ENCODE measurements around the gene RRP9.

Gene RRP9

GRCh38 chr3:51970606-51971300, 29.0 kb upstream of the RRP9 start:
- no peak for DNase-seq (ENCODE audit: low read depth)

DNA sequence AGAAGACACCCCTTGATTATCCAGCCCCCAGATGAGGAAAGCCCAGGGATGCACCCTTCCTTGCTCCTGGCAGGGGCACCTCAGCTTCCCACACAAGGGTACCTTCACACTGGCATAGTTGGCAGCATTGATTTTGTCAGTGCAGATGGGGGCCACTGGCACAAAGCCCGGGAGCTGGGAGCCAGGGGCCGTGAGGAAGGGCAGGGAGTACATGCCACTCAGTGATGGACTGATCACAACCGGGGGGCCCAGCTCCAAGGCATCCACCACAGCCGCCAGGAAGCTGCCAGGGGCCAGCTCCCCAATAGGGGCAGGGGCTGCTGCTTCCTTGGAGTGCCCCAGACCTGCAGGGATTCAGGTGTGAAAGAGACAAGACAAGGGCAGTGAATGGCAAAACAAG, 28.1 kb upstream of the RRP9 start:
- no peak for DNase-seq (ENCODE audit: low read depth)

DNA sequence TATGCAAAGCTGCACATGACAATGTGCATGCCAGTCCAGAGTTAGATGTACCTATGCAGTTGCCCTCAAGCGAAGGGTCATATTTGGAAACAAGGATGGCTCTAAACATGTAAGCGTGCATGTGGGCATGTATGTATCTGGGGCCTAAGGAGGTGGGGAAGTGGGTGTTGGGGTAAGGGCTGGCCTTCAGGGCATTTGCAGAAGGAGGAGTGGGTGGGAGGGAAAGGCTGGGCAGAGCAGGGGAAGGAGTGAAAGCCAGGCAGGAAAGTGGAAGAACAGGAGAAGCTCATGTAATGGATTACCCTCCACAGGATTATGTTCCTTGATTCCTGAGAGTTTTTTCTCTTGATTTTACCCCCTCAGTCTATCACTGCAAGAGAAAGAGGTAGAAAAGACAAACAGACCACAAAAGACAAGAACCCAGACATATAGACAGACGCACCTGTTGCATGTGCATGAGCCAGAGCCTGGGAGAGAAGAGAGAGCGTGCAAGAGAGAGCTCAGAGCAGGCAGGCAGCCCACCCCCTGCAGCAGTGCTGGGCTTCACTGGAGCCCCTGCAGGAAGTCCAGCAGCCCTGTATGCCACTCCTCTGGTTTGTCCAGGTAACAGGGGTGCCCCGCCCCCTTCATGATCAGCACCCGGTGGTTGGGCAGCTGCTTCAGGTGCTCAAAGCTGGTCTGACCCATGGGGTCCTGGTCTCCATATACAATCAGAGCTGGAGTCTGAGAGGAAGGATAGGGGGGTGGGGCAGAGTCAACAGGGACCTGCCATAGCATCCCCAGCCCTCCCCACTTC, 27.4 kb upstream of the RRP9 start:
- DNase-seq (ENCODE audit: low read depth): no peak

- DNase-seq (ENCODE audit: low read depth): no peak
These were observed 26.6 kb upstream of the RRP9 start for GRCh38 chr3:51968170-51968775.

DNA sequence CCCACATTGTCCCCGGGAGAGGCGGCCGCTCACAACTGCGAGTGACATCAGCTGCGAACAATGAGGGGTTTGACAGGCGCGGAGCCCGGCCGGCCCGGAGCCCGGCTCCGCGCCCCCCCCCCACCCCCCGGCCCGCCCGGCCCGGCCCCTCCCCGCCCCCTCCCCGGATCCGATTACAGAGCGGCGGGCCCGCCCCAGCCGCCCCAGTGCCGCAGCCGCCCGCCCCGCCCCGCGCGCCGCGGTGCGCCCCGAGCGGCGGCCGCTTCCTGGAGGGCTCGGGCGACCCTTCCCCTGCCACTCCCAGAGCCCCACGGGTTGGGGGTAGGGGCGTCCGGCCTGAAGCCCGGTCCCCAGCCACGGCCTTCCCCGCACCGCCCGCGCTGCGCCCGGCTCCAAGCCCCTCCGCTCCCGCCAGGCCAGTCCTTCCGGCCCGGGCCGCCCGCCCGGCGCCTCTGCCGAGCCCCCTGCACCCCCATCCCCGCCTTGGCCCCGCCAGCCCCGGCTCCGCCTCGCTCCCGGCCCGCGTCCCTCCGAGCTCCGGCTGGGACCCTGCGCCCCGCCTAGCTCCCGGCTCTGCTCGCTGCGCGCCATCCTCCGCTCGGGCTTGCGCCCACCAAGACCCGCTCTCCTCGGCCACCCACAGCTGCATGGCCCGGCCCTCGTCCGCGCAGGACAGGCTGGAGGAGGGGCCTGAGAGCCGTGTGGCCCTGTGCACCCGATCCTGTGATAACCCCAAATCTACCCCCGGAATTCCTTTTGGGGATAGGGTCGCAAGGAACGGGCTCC, 25.9 kb upstream of the RRP9 start, which contains the start of gene PCBP4:
PCBP4 (minus strand) TSS at position 71 of the 786 bp plus-strand sequence. CDS start 6,214 bp downstream, outside the sequence.
- no peak for DNase-seq (ENCODE audit: low read depth)

- DNase-seq (ENCODE audit: low read depth): no peak
These were observed 25.2 kb upstream of the RRP9 start for GRCh38 chr3:51966922-51967383.

DNA sequence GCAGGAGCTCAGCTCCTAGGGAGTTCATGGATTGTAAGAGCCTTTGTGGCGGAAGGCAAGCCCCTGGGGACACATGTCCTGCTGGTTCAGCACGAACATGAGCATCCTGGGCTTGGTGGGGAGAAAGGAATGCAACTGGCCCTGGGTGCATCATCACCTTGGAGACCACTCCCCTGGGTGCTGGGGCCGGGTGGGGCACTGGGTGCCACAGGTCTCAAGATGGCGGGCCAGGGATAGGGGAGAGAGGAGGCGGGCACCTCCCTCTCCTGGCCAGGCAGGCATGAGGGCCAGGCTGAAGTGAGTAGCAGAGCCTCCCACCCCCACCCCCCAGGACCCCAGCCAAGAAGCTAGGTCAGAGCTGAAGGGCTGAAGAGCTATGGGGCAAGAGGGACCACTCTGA, 24.8 kb upstream of the RRP9 start:
- DNase-seq (ENCODE audit: low read depth): no peak

GRCh38 chr3:51966016-51966415, 24.3 kb upstream of the RRP9 start:
- DNase-seq (ENCODE audit: low read depth): no peak

DNA sequence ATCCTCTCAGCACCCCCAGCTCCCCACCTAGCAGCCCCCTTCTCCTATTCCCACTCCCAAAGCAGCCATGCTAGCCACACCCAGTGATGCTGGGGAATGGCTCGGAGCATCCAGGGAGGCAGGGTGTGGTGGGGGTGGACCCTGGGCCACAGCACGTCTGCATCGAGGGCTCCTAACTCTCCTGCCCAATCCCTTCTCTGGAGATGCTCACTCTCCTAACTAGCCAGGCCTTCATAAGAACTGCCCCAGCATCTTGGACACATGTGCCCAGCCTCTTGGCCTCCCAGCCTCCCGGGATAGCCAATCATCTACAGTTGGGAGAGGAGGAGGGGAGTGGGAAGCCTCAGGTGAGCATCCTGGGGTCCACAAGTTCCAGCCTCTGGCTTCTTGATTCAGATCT, 22.8 kb upstream of the RRP9 start:
- no peak for DNase-seq (ENCODE audit: low read depth)

DNA sequence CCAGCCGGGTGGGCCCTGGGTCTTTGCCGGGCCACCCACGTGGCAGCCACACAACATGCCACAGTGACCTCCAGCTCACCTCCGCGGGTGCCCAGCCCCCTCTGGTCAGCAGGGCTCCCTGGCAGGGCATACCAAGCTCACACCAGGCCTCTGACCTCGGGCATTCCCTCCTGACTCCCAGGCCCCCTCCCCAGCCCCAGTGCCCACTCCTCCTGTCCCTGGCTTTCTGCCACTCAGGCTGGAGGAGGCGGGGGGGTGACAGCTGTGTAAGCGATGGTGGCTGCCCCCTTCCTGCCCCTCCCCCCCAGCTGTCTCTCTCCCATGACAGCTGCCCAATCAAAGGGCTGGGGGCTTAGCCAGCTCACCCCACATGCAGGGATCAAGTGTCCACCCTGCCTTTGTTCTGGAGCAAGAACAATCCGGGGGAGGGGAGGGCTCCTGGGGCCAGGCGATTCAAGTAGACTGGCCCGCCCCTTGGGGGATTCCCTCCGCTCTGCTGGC, 22.3 kb upstream of the RRP9 start:
- no peak for DNase-seq (ENCODE audit: low read depth)

DNA sequence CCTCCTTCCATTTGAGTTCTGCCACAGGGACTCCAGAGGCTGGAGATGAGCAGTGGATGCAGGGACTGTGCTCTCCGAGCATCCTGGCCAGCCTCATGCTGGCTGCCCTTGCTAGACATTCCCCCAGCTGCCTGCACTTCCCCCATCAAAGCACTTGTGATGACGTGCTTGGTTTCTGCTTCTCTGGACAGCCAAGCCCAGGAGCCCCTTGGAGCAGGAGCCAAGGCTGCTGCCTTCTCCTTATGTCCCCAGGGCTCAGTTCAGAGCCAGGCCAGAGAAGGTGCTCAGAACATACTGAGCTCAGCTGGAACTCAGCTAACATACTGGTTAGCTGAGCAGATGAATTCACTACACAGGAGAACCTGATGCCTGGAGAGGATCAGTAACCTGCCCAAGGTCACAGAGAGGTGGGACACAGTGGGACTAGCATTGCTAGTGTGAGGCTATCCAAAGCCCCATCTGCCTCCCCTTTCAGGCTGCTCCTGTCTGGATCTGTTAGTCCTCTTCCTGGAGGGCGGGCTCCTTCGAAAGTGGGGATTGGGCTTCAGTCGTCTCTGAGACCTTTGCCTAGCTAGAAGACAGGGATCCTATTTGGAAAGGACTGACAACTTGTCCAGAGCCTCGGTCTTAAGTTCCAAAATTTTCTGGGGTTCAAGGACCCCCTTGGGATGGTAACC, 21.3 kb upstream of the RRP9 start:
- DNase-seq (ENCODE audit: low read depth): no peak

DNA sequence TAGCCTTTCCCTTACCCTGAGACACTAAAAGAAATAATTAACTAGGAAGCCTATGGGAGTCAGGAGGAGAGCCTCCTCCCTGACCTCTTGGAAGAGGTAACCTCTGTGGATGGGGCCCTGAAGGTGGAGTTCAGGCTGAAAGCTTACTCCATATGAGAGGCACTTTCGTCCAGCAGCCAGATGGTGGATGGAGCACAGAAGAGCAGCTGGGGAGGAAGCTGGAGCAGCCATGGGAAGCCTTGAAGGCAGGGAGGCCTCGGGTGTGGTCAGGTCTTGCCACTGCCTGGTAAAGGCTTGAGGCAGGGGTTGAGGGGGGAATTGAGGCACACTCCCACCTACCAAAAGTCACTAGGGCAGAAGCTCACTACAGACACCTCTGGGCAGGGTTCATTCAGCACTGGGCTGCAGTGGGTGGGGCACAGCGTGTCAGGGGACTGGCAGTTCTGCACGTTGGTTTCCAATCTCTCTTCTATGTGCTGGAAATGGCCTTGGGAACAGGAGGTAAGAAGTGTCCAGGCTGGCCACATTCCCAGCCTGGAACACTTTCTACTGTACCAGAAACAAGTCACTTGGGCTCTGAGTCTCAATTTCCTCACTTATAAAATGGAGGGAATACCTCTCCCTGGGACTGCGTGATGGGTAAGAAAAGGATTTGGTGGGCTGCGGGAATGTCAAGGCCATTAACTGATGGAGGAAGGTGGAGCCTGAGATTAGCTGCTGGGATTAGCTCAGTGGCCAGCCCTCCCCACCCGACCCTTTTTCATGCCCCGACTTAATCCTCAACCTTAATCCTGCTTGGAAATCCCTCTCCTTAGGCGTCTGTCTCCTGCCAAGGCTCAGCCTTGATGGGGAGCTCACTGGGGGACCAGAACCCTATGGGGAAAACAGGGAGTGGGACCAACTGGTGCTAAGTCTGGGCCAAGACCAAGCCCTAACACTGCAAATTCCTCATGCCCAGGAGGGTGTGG, 20.2 kb upstream of the RRP9 start:
- DNase-seq (ENCODE audit: low read depth): no peak

DNA sequence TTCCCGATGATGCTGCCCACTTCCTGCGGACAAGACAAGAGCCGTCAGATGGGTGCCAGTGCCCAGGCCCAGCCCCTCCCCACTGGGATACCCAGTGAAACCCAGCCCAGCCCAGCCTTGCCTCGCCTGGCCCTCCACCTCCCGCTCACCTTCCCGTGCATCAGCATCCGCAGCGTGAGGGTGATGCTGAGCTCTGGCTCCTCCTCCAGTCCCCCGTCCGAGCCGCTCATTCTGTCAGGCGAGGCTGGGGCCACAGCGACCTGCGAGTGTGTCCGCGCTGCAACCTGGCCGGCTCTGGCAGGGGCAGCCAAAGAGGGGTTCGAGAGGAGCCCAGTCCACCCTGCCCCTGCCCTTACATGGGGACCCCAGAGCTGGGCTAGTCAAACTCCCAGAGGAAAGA, 19.3 kb upstream of the RRP9 start:
- DNase-seq (ENCODE audit: low read depth): no peak

DNA sequence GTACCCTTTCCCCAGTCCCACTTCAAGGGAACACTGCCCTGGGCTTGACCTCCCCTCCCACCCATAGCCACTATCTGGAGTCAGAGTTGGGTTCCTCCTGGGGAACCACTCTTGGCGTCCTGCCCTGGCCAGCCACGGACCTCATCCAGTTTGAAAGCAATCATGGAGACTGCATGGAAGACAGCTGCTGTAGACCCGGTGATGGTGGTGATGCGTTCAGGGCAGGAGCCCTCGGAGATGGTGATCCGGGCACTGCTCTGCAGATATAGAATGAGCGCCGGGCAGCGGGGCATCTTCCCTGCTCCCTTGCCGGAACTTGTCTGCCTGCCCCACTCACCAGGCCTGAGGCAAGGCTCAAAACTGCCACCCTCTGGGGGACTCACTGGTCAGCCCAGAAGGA, 18.7 kb upstream of the RRP9 start:
- DNase-seq (ENCODE audit: low read depth): no peak

DNA sequence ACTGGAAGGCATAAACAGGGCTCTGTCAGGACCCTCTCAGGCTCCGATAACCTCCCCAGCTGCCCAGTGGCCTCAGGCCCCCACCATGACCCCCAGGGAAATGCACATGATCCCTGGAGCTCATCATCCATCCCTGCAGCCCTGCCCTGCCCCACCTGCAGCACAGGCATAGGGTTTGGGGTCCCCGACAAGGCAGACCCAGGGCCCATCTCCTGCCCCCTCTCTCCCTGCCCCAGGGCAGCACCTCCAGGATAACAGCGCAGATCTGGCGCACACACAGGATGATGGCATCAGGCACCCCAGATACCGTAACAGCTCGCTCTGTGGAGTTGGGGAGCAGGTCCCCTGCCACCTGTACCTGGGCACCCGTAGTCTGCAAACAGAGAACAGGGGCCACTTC, 17.9 kb upstream of the RRP9 start:
- DNase-seq (ENCODE audit: low read depth): no peak

- no peak for DNase-seq (ENCODE audit: low read depth)
These were observed 17.2 kb upstream of the RRP9 start for GRCh38 chr3:51958603-51959521.

DNA sequence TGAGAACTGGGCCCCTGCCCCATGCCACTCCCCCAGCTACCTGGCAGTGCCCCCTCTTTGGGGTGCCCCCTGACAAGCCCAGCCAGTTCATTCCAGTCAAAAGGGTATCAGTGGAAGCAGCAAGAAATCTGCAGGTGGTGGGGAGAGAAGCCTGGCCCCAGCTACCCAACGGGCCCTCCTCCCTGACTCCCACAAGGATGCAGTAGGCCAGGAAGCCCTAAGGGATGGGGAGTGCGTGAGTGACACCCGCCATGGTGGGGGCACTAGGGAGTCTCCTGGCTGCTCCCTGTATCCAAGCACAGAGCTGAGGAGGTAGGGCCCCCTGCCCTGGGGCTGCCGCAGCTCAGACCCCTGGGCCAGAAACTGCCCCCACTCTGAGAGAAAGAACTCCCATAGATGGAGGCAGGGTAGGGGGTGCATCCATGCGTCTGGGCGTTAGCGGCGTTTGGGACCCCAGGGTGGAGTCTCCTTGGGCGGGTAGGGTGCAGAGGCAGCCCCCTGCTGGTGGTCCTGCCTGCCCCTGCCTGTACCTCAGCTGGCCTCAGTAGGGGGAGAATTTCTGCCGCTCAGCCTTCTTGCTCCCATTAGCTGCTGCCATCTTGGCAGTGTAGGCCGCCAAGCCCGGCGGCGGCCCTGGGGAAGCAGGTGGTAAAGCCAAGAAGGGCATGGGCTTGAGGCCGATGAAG, 16.0 kb upstream of the RRP9 start:
- DNase-seq (ENCODE audit: low read depth): no peak

All from stimulated activated CD8-positive, alpha-beta memory T cell treated with anti-CD3 and anti-CD28 coated beads, Interleukin-15, amount 100 ng/mL, for 1 hour (primary cell).